Measurements from ENCODE around the gene SLC34A2. TPM values are rescaled to one million over a fixed set of nuclear protein-coding genes. Genes with fewer than 3 reads are reported as not detected.

The SLC34A2 gene
- total and polyA plus RNA-seq, 2 experiments from 2014 or later: 0.60 to 1.8 TPM

GRCh38 chr4:25703731-25704388 is 48.2 kb downstream of the SLC34A2 start:
- peaks cover 34% of the 10 kb centered on the region for H3K4me1 ChIP-seq (ENCODE audit: low read depth)
- H3K36me3 ChIP-seq: no peaks in the 10 kb centered on the region
- DNase-seq (ENCODE audit: low read depth in 1 of 2, low spot score in 1 of 2): peak; percentile 25 to 54
- H3K27ac ChIP-seq: peak overlapping the region; percentile 71
- no peaks in the 10 kb centered on the region for H3K27me3 ChIP-seq
- TF ChIP-seq CTCF (IDR thresholded peaks at IDR 0.05; ENCODE audit: low read depth, low read length): no peak
- no peak overlapping the region for H3K4me3 ChIP-seq
- H3K9me3 ChIP-seq (ENCODE audit: low read depth): no peaks in the 10 kb centered on the region

GRCh38 chr4:25704516-25704915 is 48.9 kb downstream of the SLC34A2 start:
- no peak overlapping the region for H3K4me3 ChIP-seq
- DNase-seq (ENCODE audit: low read depth in 1 of 2, low spot score in 1 of 2): no peak
- TF ChIP-seq CTCF (IDR thresholded peaks at IDR 0.05; ENCODE audit: low read depth, low read length): no peak

GRCh38 chr4:25710637-25711036 is 55.0 kb downstream of the SLC34A2 start:
- no peak for TF ChIP-seq CTCF (IDR thresholded peaks at IDR 0.05; ENCODE audit: low read depth, low read length)
- Histone ChIP-seq H3K27me3 (no peaks in the 10 kb centered on the region), H3K4me3 (no peak overlapping the region), H3K9me3 (ENCODE audit: low read depth) (no peaks in the 10 kb centered on the region), H3K4me1 (ENCODE audit: low read depth) (peaks cover 3% of the 10 kb centered on the region), H3K27ac (no peak overlapping the region), H3K36me3 (no peaks in the 10 kb centered on the region)
- no peak for DNase-seq (ENCODE audit: low read depth in 1 of 2, low spot score in 1 of 2)

More at GRCh38 chr4:25704516-25704915, 48.9 kb downstream of the SLC34A2 start:
- Histone ChIP-seq H3K27me3 (no peaks in the 10 kb centered on the region), H3K4me1 (ENCODE audit: low read depth) (peaks cover 34% of the 10 kb centered on the region), H3K9me3 (ENCODE audit: low read depth) (no peaks in the 10 kb centered on the region), H3K27ac (peak overlapping the region; percentile 71), H3K36me3 (no peaks in the 10 kb centered on the region)

GRCh38 chr4:25712611-25713010 is 57.0 kb downstream of the SLC34A2 start:
- H3K4me1 ChIP-seq (ENCODE audit: low read depth): no peaks in the 10 kb centered on the region
- no peaks in the 10 kb centered on the region for H3K36me3 ChIP-seq
- no peaks in the 10 kb centered on the region for H3K9me3 ChIP-seq (ENCODE audit: low read depth)
- no peak for TF ChIP-seq CTCF (IDR thresholded peaks at IDR 0.05; ENCODE audit: low read depth, low read length)
- no peaks in the 10 kb centered on the region for H3K27me3 ChIP-seq
- H3K4me3 ChIP-seq: no peak overlapping the region
- no peak for DNase-seq (ENCODE audit: low read depth in 1 of 2, low spot score in 1 of 2)
- no peak overlapping the region for H3K27ac ChIP-seq

GRCh38 chr4:25713812-25714211 is 58.2 kb downstream of the SLC34A2 start:
- H3K36me3 ChIP-seq: no peaks in the 10 kb centered on the region
- H3K27me3 ChIP-seq: no peaks in the 10 kb centered on the region
- no peak for DNase-seq (ENCODE audit: low read depth in 1 of 2, low spot score in 1 of 2)
- no peaks in the 10 kb centered on the region for H3K9me3 ChIP-seq (ENCODE audit: low read depth)
- H3K4me1 ChIP-seq (ENCODE audit: low read depth): no peaks in the 10 kb centered on the region
- H3K4me3 ChIP-seq: no peak overlapping the region
- H3K27ac ChIP-seq: no peak overlapping the region
- TF ChIP-seq CTCF (IDR thresholded peaks at IDR 0.05; ENCODE audit: low read depth, low read length): no peak

All from cardiac muscle cell (in vitro differentiated cells and primary cell).